HepG2 (cell line): ENCODE results near the gene EXPH5. TPM values are rescaled to one million over a fixed set of nuclear protein-coding genes. Genes with fewer than 3 reads are reported as not detected.

Experiments
- ATAC-seq: fragments of 200-7000 bp; cut with Tn5 transposase; 3 replicates; pipeline ENCODE4 v1.9.1; 2020; ENCODE audit warnings: mild to moderate bottlenecking, moderate library complexity
- BruUV-seq: library from RNA; stranded (reverse); fragments of 400-500 nt; replicated peaks from 2 replicates; lab custom pipeline; 2021; lab: Mats Ljungman, UMichigan
- CTCF ChIA-PET: fragments of 300-600 bp; formaldehyde crosslinking; extraction: SDS; loops from one replicate; lab custom pipeline; 2021; ENCODE audit warnings: low total read pairs, inconsistent platforms, low intra/inter-chr PET ratio; lab: Yijun Ruan, JAX
- POLR2A ChIA-PET: fragments of 350-600 bp; sonication (Branson Sonifier 250); formaldehyde crosslinking; loops from one replicate; lab custom pipeline; 2020; ENCODE audit warnings: antibody characterized with exemption, inconsistent platforms; lab: Yijun Ruan, JAX
- DNase-seq: peaks from one replicate; pipeline ENCODE4 v3.0.0-alpha.2; 2015; ENCODE audit warnings: low spot score
- FAIRE-seq: peaks from 3 replicates; lab custom pipeline; 2011; peaks lifted over from hg19 to GRCh38; lab: Jason Lieb, UNC
- H2AFZ ChIP-seq: one replicate; pipeline ENCODE4 v1.6.1; 2011; ENCODE audit warnings: low read length, inconsistent platforms
- H3K27ac ChIP-seq: fragments of 300-600 bp; 3 replicates; pipeline ENCODE4 v1.8.0; 2011; ENCODE audit warnings: mixed run types, mild to moderate bottlenecking, mixed read lengths, low read length, inconsistent platforms; ENCODE audit not compliant: insufficient read depth; ENCODE audit errors: extremely low read length
- H3K27me3 ChIP-seq, 2 experiments: fragments of 200-600 bp in 1 of 2; 2 replicates in 1 of 2; 3 replicates in 1 of 2; pipeline versions ENCODE4 v1.6.0 to v1.8.0; 2011; ENCODE audit warnings: low read length in 2 of 2, mild to moderate bottlenecking in 2 of 2, moderate library complexity in 2 of 2, inconsistent platforms in 1 of 2; ENCODE audit not compliant: insufficient read depth in 2 of 2, control insufficient read depth in 1 of 2
- H3K36me3 ChIP-seq, 2 experiments: fragments of 200-600 bp in 1 of 2; replicated peaks in 1 of 2; 2 replicates in 1 of 2; 3 replicates in 1 of 2; pipeline versions ENCODE4 v1.5.1 to v1.8.0; 2011; ENCODE audit warnings: low read length in 2 of 2, inconsistent platforms in 1 of 2; ENCODE audit not compliant: insufficient read depth in 2 of 2, control insufficient read depth in 1 of 2
- H3K4me1 ChIP-seq: 2 replicates; pipeline ENCODE4 v1.5.1; 2012; ENCODE audit warnings: low read length, inconsistent platforms; ENCODE audit not compliant: insufficient read depth
- H3K4me2 ChIP-seq: 2 replicates; pipeline ENCODE4 v1.6.0; 2011; ENCODE audit warnings: low read depth, low read length, inconsistent platforms
- H3K4me3 ChIP-seq, 3 experiments: fragments of 200-600 bp in 1 of 3; sonication (generic), shearing (Covaris generic) in 1 of 3; replicated peaks in 1 of 3; 2 replicates each; pipeline ENCODE4 v1.5.1; 2011 to 2016; ENCODE audit warnings: low read length in 3 of 3, inconsistent platforms in 2 of 3, low read depth in 2 of 3, mild to moderate bottlenecking in 2 of 3, control low read depth in 1 of 3, mixed read lengths in 1 of 3; ENCODE audit not compliant: insufficient read depth in 1 of 3
- H3K79me2 ChIP-seq: one replicate; pipeline ENCODE4 v1.6.1; 2011; ENCODE audit warnings: low read length, inconsistent platforms; ENCODE audit not compliant: insufficient read depth
- H3K9ac ChIP-seq: 2 replicates; pipeline ENCODE4 v1.6.0; 2011; ENCODE audit warnings: mild to moderate bottlenecking, low read depth, low read length, inconsistent platforms; ENCODE audit not compliant: insufficient read depth
- H3K9me3 ChIP-seq: 2 replicates; pipeline ENCODE4 v1.5.1; 2012; ENCODE audit warnings: mild to moderate bottlenecking, low read length
- H4K20me1 ChIP-seq: 2 replicates; pipeline ENCODE4 v1.6.0; 2011; ENCODE audit warnings: inconsistent platforms, mild to moderate bottlenecking, low read length, moderate library complexity; ENCODE audit not compliant: insufficient read depth
- HDAC6 ChIP-seq: fragments of 200-600 bp; sonication (generic); IDR thresholded peaks from 2 replicates; pipeline ENCODE4 v1.7.0; 2017; ENCODE audit warnings: mild to moderate bottlenecking, antibody characterized with exemption, low read length, low read depth
- NCOA2 ChIP-seq: sonication (generic); formaldehyde crosslinking; IDR thresholded peaks from 2 replicates; pipeline ENCODE4 v1.8.0; 2022; ENCODE audit warnings: inconsistent platforms
- NFE2L2 ChIP-seq: fragments of 150-350 bp; IDR thresholded peaks from 2 replicates; pipeline ENCODE4 v1.6.1; 2014; ENCODE audit warnings: low read length
- RFXANK ChIP-seq: IDR thresholded peaks from 2 replicates; pipeline ENCODE4 v1.6.1; 2016
- TCF7L2 ChIP-seq: IDR thresholded peaks from 2 replicates; pipeline ENCODE4 v1.6.1; 2011; ENCODE audit warnings: mild to moderate bottlenecking, low read depth, low read length, moderate library complexity
- TEAD2 ChIP-seq: sonication (generic); formaldehyde crosslinking; IDR thresholded peaks from 2 replicates; pipeline ENCODE4 v1.9.0; 2021; ENCODE audit warnings: missing genetic modification reagents
- ZNF234 ChIP-seq: sonication (generic); formaldehyde crosslinking; conservative IDR thresholded peaks from 2 replicates; pipeline ENCODE4 v1.5.1; 2020; ENCODE audit warnings: mild to moderate bottlenecking, missing genetic modification reagents
- ZNF235 ChIP-seq: sonication (generic); formaldehyde crosslinking; IDR thresholded peaks from 2 replicates; pipeline ENCODE4 v1.8.1; 2023; ENCODE audit warnings: mild to moderate bottlenecking, missing genetic modification reagents, borderline replicate concordance
- ZNF274 ChIP-seq: sonication (generic); formaldehyde crosslinking; IDR thresholded peaks from 2 replicates; pipeline ENCODE4 v1.5.1; 2020; ENCODE audit warnings: mild to moderate bottlenecking, missing genetic modification reagents
- ZNF883 ChIP-seq: sonication (generic); formaldehyde crosslinking; IDR thresholded peaks from 2 replicates; pipeline ENCODE4 v1.5.1; 2020; ENCODE audit warnings: mild to moderate bottlenecking, missing genetic modification reagents; ENCODE audit errors: not compliant biosample characterization
- WGBS: methylation state at CpG from one replicate; pipeline ENCODE4 v1.1.6; 2017; ENCODE audit warnings: low lambda C conversion rate; 5-methylcytosine and 5-hydroxymethylcytosine counted together
- in situ Hi-C: cut with HindIII; loops from 2 replicates; pipeline ENCODE4 v1.10.0; 2017; ENCODE audit warnings: low pct_unique_long_range_greater_than_20kb; ENCODE audit not compliant: extremely low pct_ligation_motif_present
- intact Hi-C: fragments of 100-400 bp; cut with micrococcal nuclease; formaldehyde crosslinking; loops from one replicate; pipeline ENCODE4 v1.10.0; 2022; ENCODE audit not compliant: unreplicated experiment
- polyA plus RNA-seq, 8 experiments: library from polyadenylated mRNA; depleted of rRNA in 3 of 8; stranded (reverse) in 7 of 8; unstranded in 1 of 8; fragments of >200 nt; fragmentation: Illumina TruSeq in 4 of 8; extraction: Trizol in 4 of 8; gene quantifications; 2 replicates each; pipeline versions ENCODE4 v1.2.1 to v1.2.3, GENCODE V29; 2011 to 2016; ENCODE audit warnings: low read depth in 4 of 8, missing spikeins in 1 of 8, mixed read lengths in 1 of 8; ENCODE audit not compliant: insufficient read depth in 1 of 8
- total RNA-seq, 5 experiments: library from RNA; depleted of rRNA; stranded (reverse); fragments of >200 nt; fragmentation: Illumina TruSeq; extraction: Trizol; gene quantifications; 2 replicates each; pipeline ENCODE4 v1.2.3, GENCODE V29; 2016; ENCODE audit warnings: low read depth in 1 of 5
- TF ChIP-seq, protein P1 (sequence below), 2 experiments: sonication (generic) in 1 of 2; formaldehyde crosslinking in 1 of 2; IDR thresholded peaks; 2 replicates each; pipeline versions ENCODE4 v1.4.0 to v1.6.1; 2018 to 2020; ENCODE audit warnings: missing genetic modification reagents in 2 of 2, borderline replicate concordance in 1 of 2, low read depth in 1 of 2, mild to moderate bottlenecking in 1 of 2, missing biosample characterization in 1 of 2

EXPH5 gene
- total and polyA plus RNA-seq, 2 of the 13 experiments (the other 11 are each of a cell fraction or from before 2014, with no cell fraction given): under 0.01 to 0.02 TPM

- TF ChIP-seq ZNF234 (CRISPR knock-in tag): no peak
- TF ChIP-seq, protein P1, sequence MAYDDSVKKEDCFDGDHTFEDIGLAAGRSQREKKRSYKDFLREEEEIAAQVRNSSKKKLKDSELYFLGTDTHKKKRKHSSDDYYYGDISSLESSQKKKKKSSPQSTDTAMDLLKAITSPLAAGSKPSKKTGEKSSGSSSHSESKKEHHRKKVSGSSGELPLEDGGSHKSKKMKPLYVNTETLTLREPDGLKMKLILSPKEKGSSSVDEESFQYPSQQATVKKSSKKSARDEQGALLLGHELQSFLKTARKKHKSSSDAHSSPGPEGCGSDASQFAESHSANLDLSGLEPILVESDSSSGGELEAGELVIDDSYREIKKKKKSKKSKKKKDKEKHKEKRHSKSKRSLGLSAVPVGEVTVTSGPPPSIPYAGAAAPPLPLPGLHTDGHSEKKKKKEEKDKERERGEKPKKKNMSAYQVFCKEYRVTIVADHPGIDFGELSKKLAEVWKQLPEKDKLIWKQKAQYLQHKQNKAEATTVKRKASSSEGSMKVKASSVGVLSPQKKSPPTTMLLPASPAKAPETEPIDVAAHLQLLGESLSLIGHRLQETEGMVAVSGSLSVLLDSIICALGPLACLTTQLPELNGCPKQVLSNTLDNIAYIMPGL (CRISPR knock-in tag; IDR thresholded peaks at IDR 0.05; ENCODE audit: borderline replicate concordance in 1 of 2, low read depth in 1 of 2): no peak
- TF ChIP-seq ZNF274 (CRISPR knock-in tag): no peak
- no peak for TF ChIP-seq NFE2L2
- TF ChIP-seq ZNF883 (CRISPR knock-in tag): no peak
- TF ChIP-seq TCF7L2: no peak
- no peak for TF ChIP-seq TEAD2 (CRISPR knock-in tag)
- TF ChIP-seq NCOA2 (CRISPR knock-in tag): no peak
- TF ChIP-seq ZNF235: no peak
- no peak for TF ChIP-seq HDAC6
- no peak for TF ChIP-seq RFXANK (CRISPR knock-in tag)
- H3K4me2 ChIP-seq: no peak overlapping the region
These were observed 1.7 kb downstream of the EXPH5 start for GRCh38 chr11:108591893-108592292.

More at GRCh38 chr11:108591893-108592292, 1.7 kb downstream of the EXPH5 start:
- ChIA-PET POLR2A (no interaction called here), CTCF (no interaction called here)
- no peaks in the 10 kb centered on the region for H3K36me3 ChIP-seq
- H3K4me3 ChIP-seq: no peak overlapping the region
- 32% methylated on average over 4 of the region's 4 CpGs for WGBS
- FAIRE-seq (no peak), DNase-seq (no peak), ATAC-seq (no peak)
- H4K20me1 ChIP-seq: no peaks in the 10 kb centered on the region
- in situ Hi-C loops: no loop called here
- H3K79me2 ChIP-seq: no peaks in the 10 kb centered on the region
- no peak overlapping the region for H3K9ac ChIP-seq
- H2AFZ ChIP-seq: no peak overlapping the region
- H3K27me3 ChIP-seq: peaks cover 2 to 18% of the 10 kb centered on the region in 2 experiments; a peak in 4 of 5 replicates
- H3K4me1 ChIP-seq: peaks cover 10% of the 10 kb centered on the region
- BruUV-seq: no TSS peak
- H3K9me3 ChIP-seq: no peaks in the 10 kb centered on the region
- no peak overlapping the region for H3K27ac ChIP-seq
- intact Hi-C loops: loop anchor here (10.0 kb wide), 1 partner anchor 97 kb away; the partner anchor contains the start of gene POGLUT3
